Tibial nerve (tissue), 4 donors: ENCODE data around the gene DENND2A. TPM values are rescaled to one million over a fixed set of nuclear protein-coding genes. Genes with fewer than 3 reads are reported as not detected.

ENCODE experiments used
- DNase-seq, 2 donors: peaks; one replicate each; pipeline ENCODE4 v3.0.0-alpha.2; 2019; ENCODE audit warnings: low spot score in 2 of 2
- H3K27ac ChIP-seq, 4 donors: fragments of 200-600 bp; sonication (generic) in 3 of 4; one replicate each; pipeline ENCODE4 v1.5.1; 2017 to 2019; ENCODE audit warnings: mild to moderate bottlenecking in 1 of 4
- H3K27me3 ChIP-seq, 2 donors: fragments of 200-600 bp; sonication (generic) in 1 of 2; one replicate each; pipeline versions ENCODE4 v1.5.1 to v1.6.0; 2017 to 2019
- H3K36me3 ChIP-seq, 3 donors: fragments of 200-600 bp; sonication (generic); one replicate each; pipeline ENCODE4 v1.5.1; 2018 to 2019
- H3K4me1 ChIP-seq, 4 donors: fragments of 200-600 bp; sonication (generic) in 3 of 4; one replicate each; pipeline ENCODE4 v1.5.1; 2017 to 2019
- H3K4me3 ChIP-seq, 4 donors: fragments of 200-600 bp; sonication (generic) in 3 of 4; one replicate each; pipeline ENCODE4 v1.5.1; 2017 to 2019; ENCODE audit warnings: mild to moderate bottlenecking in 1 of 4, moderate library complexity in 1 of 4
- H3K9me3 ChIP-seq, 4 donors: fragments of 200-600 bp; sonication (generic) in 3 of 4; one replicate each; pipeline ENCODE4 v1.5.1; 2017 to 2019
- CTCF ChIP-seq, 5 experiments: fragments of 200-600 bp in 3 of 5; fragments of 450-650 bp in 2 of 5; sonication (generic) in 3 of 5; IDR thresholded peaks; one replicate each; pipeline ENCODE4 v1.5.1; 2016 to 2019; ENCODE audit warnings: antibody characterized with exemption in 5 of 5, mild to moderate bottlenecking in 3 of 5, moderate library complexity in 2 of 5
- EP300 ChIP-seq, 2 donors: sonication (generic); formaldehyde crosslinking; IDR thresholded peaks; one replicate each; pipeline ENCODE4 v1.6.1; 2017; ENCODE audit warnings: antibody characterized with exemption in 2 of 2, mild to moderate bottlenecking in 1 of 2
- POLR2A ChIP-seq, 2 donors: fragments of 450-650 bp; IDR thresholded peaks; one replicate each; pipeline ENCODE4 v1.6.1; 2017; ENCODE audit warnings: antibody characterized with exemption in 2 of 2, mild to moderate bottlenecking in 2 of 2, moderate library complexity in 2 of 2
- WGBS, 2 donors: methylation state at CpG; one replicate each; pipeline ENCODE4 v1.1.5; 2018; 5-methylcytosine and 5-hydroxymethylcytosine counted together
- total RNA-seq, 4 donors: library from RNA; depleted of rRNA; stranded (reverse); fragments of >200 nt; gene quantifications; one replicate each; pipeline ENCODE4 v1.1.0, GENCODE V29; 2016

Gene DENND2A
- total RNA-seq, 4 donors from 2014 or later, result 18.3 to 28.0 (median 24.2) TPM

GRCh38 chr7:140586516-140586915 lies 54.1 kb downstream of the DENND2A start:
- no peak for DNase-seq
- Histone ChIP-seq H3K4me3 (no peak overlapping the region), H3K27me3 (no peaks in the 10 kb centered on the region), H3K36me3 (peaks cover 0 to 59% (median 0%) of the 10 kb centered on the region in 3 donors), H3K4me1 (peaks cover 0 to 3% (median 0%) of the 10 kb centered on the region in 4 donors), H3K27ac (no peak overlapping the region), H3K9me3 (no peaks in the 10 kb centered on the region)
- WGBS, 2 donors, result 86 to 94% methylated on average over 3 of the region's 3 CpGs
- TF ChIP-seq EP300 (IDR thresholded peaks at IDR 0.05), result no peak
- TF ChIP-seq CTCF (IDR thresholded peaks at IDR 0.05), result no peak
- TF ChIP-seq POLR2A (IDR thresholded peaks at IDR 0.05), result no peak

GRCh38 chr7:140585333-140585732 lies 55.3 kb downstream of the DENND2A start:
- Histone ChIP-seq H3K4me3 (no peak overlapping the region), H3K27me3 (no peaks in the 10 kb centered on the region), H3K27ac (no peak overlapping the region), H3K9me3 (no peaks in the 10 kb centered on the region), H3K36me3 (peaks cover 0 to 65% (median 0%) of the 10 kb centered on the region in 3 donors), H3K4me1 (no peaks in the 10 kb centered on the region)
- whole genome bisulfite sequencing, 2 donors, result 94 to 99% methylated on average over 7 of the region's 7 CpGs
- TF ChIP-seq EP300 (IDR thresholded peaks at IDR 0.05) (no peak), POLR2A (IDR thresholded peaks at IDR 0.05) (no peak), CTCF (IDR thresholded peaks at IDR 0.05) (no peak)
- no peak for DNase-seq

GRCh38 chr7:140584195-140584851 lies 56.3 kb downstream of the DENND2A start:
- no peak overlapping the region for H3K27ac ChIP-seq
- H3K4me1 ChIP-seq, result no peaks in the 10 kb centered on the region
- H3K9me3 ChIP-seq, result no peaks in the 10 kb centered on the region
- DNase-seq, result no peak
- peaks cover 0 to 69% (median 0%) of the 10 kb centered on the region in 3 donors for H3K36me3 ChIP-seq
- H3K4me3 ChIP-seq, result no peak overlapping the region
- no peaks in the 10 kb centered on the region for H3K27me3 ChIP-seq
- no peak for TF ChIP-seq EP300 (IDR thresholded peaks at IDR 0.05)
- no peak for TF ChIP-seq CTCF (IDR thresholded peaks at IDR 0.05)
- no peak for TF ChIP-seq POLR2A (IDR thresholded peaks at IDR 0.05)
- WGBS, 2 donors, result 96% methylated on average over 4 of the region's 4 CpGs

GRCh38 chr7:140581411-140581810 lies 59.2 kb downstream of the DENND2A start:
- Histone ChIP-seq H3K9me3 (no peaks in the 10 kb centered on the region), H3K4me3 (no peak overlapping the region), H3K36me3 (peaks cover 0 to 65% (median 0%) of the 10 kb centered on the region in 3 donors), H3K4me1 (no peaks in the 10 kb centered on the region), H3K27me3 (no peaks in the 10 kb centered on the region), H3K27ac (no peak overlapping the region)
- DNase-seq, result no peak
- TF ChIP-seq EP300 (IDR thresholded peaks at IDR 0.05), result peak in 1 of 2 donors; percentile 15
- TF ChIP-seq POLR2A (IDR thresholded peaks at IDR 0.05), result no peak
- no peak for TF ChIP-seq CTCF (IDR thresholded peaks at IDR 0.05)
- WGBS, 2 donors, result 84 to 86% methylated on average over 10 of the region's 10 CpGs

- Histone ChIP-seq H3K4me3 (no peak overlapping the region), H3K36me3 (peaks cover 0 to 49% (median 0%) of the 10 kb centered on the region in 3 donors), H3K4me1 (no peaks in the 10 kb centered on the region), H3K27me3 (no peaks in the 10 kb centered on the region), H3K27ac (no peak overlapping the region), H3K9me3 (no peaks in the 10 kb centered on the region)
- TF ChIP-seq EP300 (IDR thresholded peaks at IDR 0.05), result no peak
- no peak for TF ChIP-seq POLR2A (IDR thresholded peaks at IDR 0.05)
- no peak for TF ChIP-seq CTCF (IDR thresholded peaks at IDR 0.05)
- no peak for DNase-seq
- WGBS, 2 donors, result 95% methylated on average over 5 of the region's 5 CpGs
Measured at GRCh38 chr7:140577651-140578050, 63.0 kb downstream of the DENND2A start.
